ENCODE data around the gene CLDN2. TPM values are rescaled to one million over a fixed set of nuclear protein-coding genes. Genes with fewer than 3 reads are reported as not detected.
A peak's percentile ranks its signal among the peaks of the same experiment; 100 is the strongest.

CLDN2 gene
- total RNA-seq, 4 donors from 2014 or later: 1.4 TPM; not detected in 3

- Histone ChIP-seq H3K36me3 (no peaks in the 10 kb centered on the region), H3K27ac (no peak overlapping the region), H3K4me3 (no peak overlapping the region), H3K9me3 (no peaks in the 10 kb centered on the region), H3K27me3 (peaks cover 0 to 3% of the 10 kb centered on the region in 2 donors), H3K4me1 (no peaks in the 10 kb centered on the region)
- intact Hi-C loops (cut with DNase I; ENCODE audit: low total_unique reads): no loop called here
- DNase-seq: no peak
- TF ChIP-seq CTCF (IDR thresholded peaks at IDR 0.05): peak in 1 of 4 experiments; percentile 9
- no peak for TF ChIP-seq POLR2A (IDR thresholded peaks at IDR 0.05)
Measured at GRCh38 chrX:106898462-106898861, 21.7 kb upstream of the CLDN2 start.

GRCh38 chrX:106899276-106899675 lies 20.9 kb upstream of the CLDN2 start:
- TF ChIP-seq CTCF (IDR thresholded peaks at IDR 0.05): no peak
- no peak for TF ChIP-seq POLR2A (IDR thresholded peaks at IDR 0.05)
- H3K27ac ChIP-seq: no peak overlapping the region
- H3K27me3 ChIP-seq: no peaks in the 10 kb centered on the region
- no peak for DNase-seq
- H3K36me3 ChIP-seq: no peaks in the 10 kb centered on the region
- no peaks in the 10 kb centered on the region for H3K9me3 ChIP-seq
- intact Hi-C loops (cut with DNase I; ENCODE audit: low total_unique reads): no loop called here
- no peak overlapping the region for H3K4me3 ChIP-seq
- H3K4me1 ChIP-seq: no peaks in the 10 kb centered on the region

DNA sequence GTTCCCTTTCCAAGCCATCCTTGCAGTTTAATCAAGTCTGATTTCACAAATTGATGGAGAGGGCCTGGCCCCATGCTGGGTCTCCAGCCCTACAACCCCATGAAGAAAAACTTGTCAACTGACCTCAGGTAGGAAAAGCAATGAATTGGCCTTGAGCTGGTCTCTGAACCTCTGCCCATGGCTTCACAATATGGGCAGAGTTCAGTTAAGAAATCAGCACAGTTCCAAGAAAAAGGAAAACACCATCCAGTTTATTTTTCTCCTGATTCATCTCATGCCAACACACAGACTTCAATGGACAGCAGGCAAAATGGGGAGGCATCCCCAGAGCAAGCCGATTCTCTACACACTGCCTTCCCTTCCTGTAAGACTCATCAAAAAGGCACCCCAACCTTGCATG lies 20.4 kb upstream of the CLDN2 start:
- no peak for DNase-seq
- Histone ChIP-seq H3K27ac (no peak overlapping the region), H3K36me3 (no peaks in the 10 kb centered on the region), H3K4me1 (no peaks in the 10 kb centered on the region), H3K27me3 (no peaks in the 10 kb centered on the region), H3K4me3 (no peak overlapping the region), H3K9me3 (no peaks in the 10 kb centered on the region)
- TF ChIP-seq POLR2A (IDR thresholded peaks at IDR 0.05): no peak
- no peak for TF ChIP-seq CTCF (IDR thresholded peaks at IDR 0.05)
- intact Hi-C loops (cut with DNase I; ENCODE audit: low total_unique reads): no loop called here

GRCh38 chrX:106901341-106901740 lies 18.9 kb upstream of the CLDN2 start:
- intact Hi-C loops (cut with DNase I; ENCODE audit: low total_unique reads): no loop called here
- Histone ChIP-seq H3K36me3 (no peaks in the 10 kb centered on the region), H3K4me1 (no peaks in the 10 kb centered on the region), H3K4me3 (no peak overlapping the region), H3K27ac (no peak overlapping the region), H3K27me3 (no peaks in the 10 kb centered on the region), H3K9me3 (no peaks in the 10 kb centered on the region)
- TF ChIP-seq CTCF (IDR thresholded peaks at IDR 0.05) (no peak), POLR2A (IDR thresholded peaks at IDR 0.05) (no peak)
- DNase-seq: no peak

- intact Hi-C loops (cut with DNase I; ENCODE audit: low total_unique reads): no loop called here
- DNase-seq: no peak
- Histone ChIP-seq H3K4me1 (no peaks in the 10 kb centered on the region), H3K9me3 (no peaks in the 10 kb centered on the region), H3K27ac (no peak overlapping the region), H3K27me3 (no peaks in the 10 kb centered on the region), H3K4me3 (no peak overlapping the region), H3K36me3 (no peaks in the 10 kb centered on the region)
- TF ChIP-seq POLR2A (IDR thresholded peaks at IDR 0.05) (no peak), CTCF (IDR thresholded peaks at IDR 0.05) (no peak)
Measured at GRCh38 chrX:106901781-106902219, 18.4 kb upstream of the CLDN2 start.
